SK-N-SH (cell line): Measurements from ENCODE around the gene BNC2.
"Not testable (repeated sequence)": the region's sequence is repeated elsewhere in the genome, so short reads cannot be mapped to it uniquely, and the experiment has no call there.

Experiments used
- CHD2 ChIP-seq: fragments of 150-350 bp; IDR thresholded peaks from 2 replicates; pipeline ENCODE4 v1.6.1; 2018; ENCODE audit warnings: low read length; ENCODE audit not compliant: partially characterized antibody
- CTCF ChIP-seq: fragments of 200-600 bp; sonication (generic); IDR thresholded peaks from 2 replicates; pipeline ENCODE4 v1.6.1; 2017; ENCODE audit warnings: antibody characterized with exemption, mild to moderate bottlenecking, moderate library complexity
- IRF3 ChIP-seq: fragments of 150-350 bp; IDR thresholded peaks from 2 replicates; pipeline ENCODE4 v1.6.1; 2016; ENCODE audit warnings: mild to moderate bottlenecking, low read depth, low read length
- NFIC ChIP-seq: IDR thresholded peaks from 2 replicates; pipeline ENCODE4 v1.4.0; 2012; ENCODE audit warnings: borderline replicate concordance
- POLR2AphosphoS5 ChIP-seq: IDR thresholded peaks from 2 replicates; pipeline ENCODE4 v1.6.1; 2012; ENCODE audit warnings: low read depth, low read length
- RAD21 ChIP-seq: IDR thresholded peaks from 2 replicates; pipeline ENCODE4 v1.6.1; 2012; ENCODE audit warnings: mild to moderate bottlenecking, low read length
- SIN3A ChIP-seq: IDR thresholded peaks from 2 replicates; pipeline ENCODE4 v1.6.1; 2012; ENCODE audit warnings: low read depth, mild to moderate bottlenecking, low read length, moderate library complexity, borderline replicate concordance
- SMC3 ChIP-seq: IDR thresholded peaks from 2 replicates; pipeline ENCODE4 v1.6.1; 2012; ENCODE audit warnings: low read depth, low read length, improper control_type of control experiment
- TEAD4 ChIP-seq: IDR thresholded peaks from 2 replicates; pipeline ENCODE4 v1.4.0; 2012; ENCODE audit warnings: mild to moderate bottlenecking, borderline replicate concordance; ENCODE audit not compliant: insufficient read depth
- ZBTB33 ChIP-seq: IDR thresholded peaks from 2 replicates; pipeline ENCODE4 v1.4.0; 2012; ENCODE audit warnings: low read depth, borderline replicate concordance

GRCh38 chr9:16480584-16480983 lies 389.9 kb downstream of the BNC2 start:
- TF ChIP-seq CTCF, SMC3, POLR2AphosphoS5, CHD2, ZBTB33, RAD21, SIN3A, NFIC, TEAD4, IRF3: not testable (repeated sequence)
